Measurements from ENCODE around the gene MET.

The MET gene

DNA sequence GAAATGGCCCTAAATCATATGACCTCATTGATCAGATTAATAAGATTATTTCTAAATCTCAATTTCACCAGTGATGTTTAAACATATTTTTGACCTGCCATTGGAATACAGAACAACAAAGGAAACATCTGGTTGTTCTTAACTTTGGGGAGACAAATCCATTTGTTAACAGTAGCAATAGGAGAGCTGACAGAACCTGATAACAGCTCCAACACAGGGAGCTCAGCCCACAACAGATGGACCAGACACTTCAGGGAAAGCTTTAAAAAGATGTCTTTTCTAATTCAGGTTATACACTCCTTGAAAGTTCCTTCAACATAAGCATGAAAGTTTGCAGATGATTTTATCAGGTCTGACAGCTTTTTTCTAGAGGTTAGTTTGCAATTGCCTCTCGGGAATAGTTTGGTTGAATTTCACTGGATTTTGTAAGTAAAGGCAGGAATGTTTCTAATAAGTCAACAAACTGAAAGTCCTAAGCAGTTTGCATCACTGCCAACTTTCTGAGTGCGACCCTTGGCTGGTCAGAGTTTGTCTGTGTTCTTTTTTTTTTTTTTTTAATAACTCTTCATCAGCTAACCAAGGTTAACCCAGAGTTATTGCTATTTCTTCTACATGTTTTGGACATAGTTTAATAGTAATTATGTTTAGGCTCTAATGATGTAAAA lies 6.5 kb upstream of the MET start:
- Histone ChIP-seq H3K4me1 (ENCODE audit: control insufficient read depth, insufficient read depth, low read length) (no peaks in the 10 kb centered on the region), H3K36me3 (ENCODE audit: insufficient read depth, low read length) (no peaks in the 10 kb centered on the region), H3K27me3 (ENCODE audit: control insufficient read depth, insufficient read depth, low read length) (no peaks in the 10 kb centered on the region), H3K9ac (ENCODE audit: low read depth, low read length) (no peak overlapping the region), H3K4me3 (ENCODE audit: low read length) (no peak overlapping the region), H3K4me2 (ENCODE audit: low read length) (no peak overlapping the region), H3K9me3 (replicated peaks; ENCODE audit: low read length) (no peaks in the 10 kb centered on the region)

DNA sequence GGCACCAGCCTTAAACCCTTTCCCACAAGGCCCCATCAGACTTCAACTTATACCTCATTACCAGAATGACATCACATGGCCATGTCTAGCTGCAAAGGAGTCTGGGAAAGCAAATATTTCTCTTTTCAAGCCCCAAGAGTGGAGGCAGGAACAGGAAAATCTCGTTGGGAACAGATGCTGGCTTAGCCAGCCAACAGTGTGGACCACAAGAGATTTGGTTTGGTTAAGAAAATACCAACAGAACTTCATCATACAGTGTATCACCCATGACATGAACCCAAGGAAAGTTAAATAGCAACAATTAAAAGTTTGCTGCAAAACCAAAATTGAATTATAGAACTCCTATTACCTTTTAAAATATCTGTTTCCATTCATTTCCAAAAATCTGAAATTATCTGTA lies 2.2 kb upstream of the MET start:
- H3K4me2 ChIP-seq (ENCODE audit: low read length) = no peak overlapping the region
- H3K4me3 ChIP-seq (ENCODE audit: low read length) = no peak overlapping the region
- no peaks in the 10 kb centered on the region for H3K36me3 ChIP-seq (ENCODE audit: insufficient read depth, low read length)
- no peaks in the 10 kb centered on the region for H3K27me3 ChIP-seq (ENCODE audit: control insufficient read depth, insufficient read depth, low read length)
- no peak overlapping the region for H3K9ac ChIP-seq (ENCODE audit: low read depth, low read length)
- H3K9me3 ChIP-seq (replicated peaks; ENCODE audit: low read length) = no peaks in the 10 kb centered on the region
- H3K4me1 ChIP-seq (ENCODE audit: control insufficient read depth, insufficient read depth, low read length) = peaks cover 14% of the 10 kb centered on the region

DNA sequence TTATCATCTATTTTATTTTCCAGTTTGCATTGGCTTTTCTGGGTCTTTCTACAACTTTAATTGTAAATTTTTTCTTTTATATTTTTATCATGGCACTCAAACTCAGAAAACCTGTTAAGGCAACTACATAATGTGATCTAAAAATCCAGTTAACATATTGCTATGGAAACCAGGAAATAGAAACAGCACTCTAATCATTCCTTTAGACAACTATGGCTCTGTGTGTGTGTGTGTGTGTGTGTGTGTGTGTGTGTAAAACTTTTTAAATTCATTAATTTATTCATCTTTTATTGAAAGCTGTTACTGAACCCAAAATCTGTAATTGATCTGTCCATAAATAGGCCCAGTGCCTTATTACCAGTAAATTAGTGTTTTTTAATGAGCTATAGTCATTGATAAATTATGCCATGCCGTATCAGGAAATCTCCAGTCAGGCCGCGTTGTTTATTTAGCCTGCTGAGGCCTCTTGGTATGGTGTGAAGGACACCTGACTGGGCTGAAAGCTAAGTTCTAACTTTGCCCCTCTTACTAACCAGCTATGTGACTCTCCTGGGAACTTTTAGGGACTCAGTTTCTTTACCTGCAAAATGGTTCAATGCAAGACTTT lies 1.5 kb upstream of the MET start:
- Histone ChIP-seq H3K4me2 (ENCODE audit: low read length) (no peak overlapping the region), H3K4me1 (ENCODE audit: control insufficient read depth, insufficient read depth, low read length) (peaks cover 21% of the 10 kb centered on the region), H3K27me3 (ENCODE audit: control insufficient read depth, insufficient read depth, low read length) (no peaks in the 10 kb centered on the region), H3K36me3 (ENCODE audit: insufficient read depth, low read length) (no peaks in the 10 kb centered on the region), H3K9ac (ENCODE audit: low read depth, low read length) (no peak overlapping the region), H3K4me3 (ENCODE audit: low read length) (no peak overlapping the region), H3K9me3 (replicated peaks; ENCODE audit: low read length) (no peaks in the 10 kb centered on the region)

DNA sequence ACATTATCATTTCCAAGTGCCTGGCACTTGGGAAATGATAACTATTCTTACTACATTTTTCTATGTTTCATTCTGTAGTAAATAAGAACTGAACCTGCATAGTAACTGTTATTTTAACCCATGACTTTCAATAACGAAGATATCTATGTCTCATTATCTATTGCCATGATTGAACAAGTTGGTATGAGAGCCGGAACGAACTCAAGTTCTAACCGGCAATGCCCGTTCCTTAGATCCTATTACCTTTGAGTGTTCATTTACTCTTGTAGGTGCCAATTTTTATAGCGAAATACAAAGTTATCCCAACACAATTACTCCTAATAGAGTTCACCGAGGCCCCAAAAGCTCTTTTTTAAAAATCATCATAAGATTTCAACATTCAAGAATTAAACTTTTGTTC lies 885 bp upstream of the MET start:
- H3K27me3 ChIP-seq (ENCODE audit: control insufficient read depth, insufficient read depth, low read length) = no peaks in the 10 kb centered on the region
- no peaks in the 10 kb centered on the region for H3K36me3 ChIP-seq (ENCODE audit: insufficient read depth, low read length)
- peaks cover 26% of the 10 kb centered on the region for H3K4me1 ChIP-seq (ENCODE audit: control insufficient read depth, insufficient read depth, low read length)
- H3K4me3 ChIP-seq (ENCODE audit: low read length) = peak overlapping the region; percentile 93
- peak overlapping the region; percentile 91 for H3K4me2 ChIP-seq (ENCODE audit: low read length)
- no peaks in the 10 kb centered on the region for H3K9me3 ChIP-seq (replicated peaks; ENCODE audit: low read length)
- H3K9ac ChIP-seq (ENCODE audit: low read depth, low read length) = peak overlapping the region; percentile 93

DNA sequence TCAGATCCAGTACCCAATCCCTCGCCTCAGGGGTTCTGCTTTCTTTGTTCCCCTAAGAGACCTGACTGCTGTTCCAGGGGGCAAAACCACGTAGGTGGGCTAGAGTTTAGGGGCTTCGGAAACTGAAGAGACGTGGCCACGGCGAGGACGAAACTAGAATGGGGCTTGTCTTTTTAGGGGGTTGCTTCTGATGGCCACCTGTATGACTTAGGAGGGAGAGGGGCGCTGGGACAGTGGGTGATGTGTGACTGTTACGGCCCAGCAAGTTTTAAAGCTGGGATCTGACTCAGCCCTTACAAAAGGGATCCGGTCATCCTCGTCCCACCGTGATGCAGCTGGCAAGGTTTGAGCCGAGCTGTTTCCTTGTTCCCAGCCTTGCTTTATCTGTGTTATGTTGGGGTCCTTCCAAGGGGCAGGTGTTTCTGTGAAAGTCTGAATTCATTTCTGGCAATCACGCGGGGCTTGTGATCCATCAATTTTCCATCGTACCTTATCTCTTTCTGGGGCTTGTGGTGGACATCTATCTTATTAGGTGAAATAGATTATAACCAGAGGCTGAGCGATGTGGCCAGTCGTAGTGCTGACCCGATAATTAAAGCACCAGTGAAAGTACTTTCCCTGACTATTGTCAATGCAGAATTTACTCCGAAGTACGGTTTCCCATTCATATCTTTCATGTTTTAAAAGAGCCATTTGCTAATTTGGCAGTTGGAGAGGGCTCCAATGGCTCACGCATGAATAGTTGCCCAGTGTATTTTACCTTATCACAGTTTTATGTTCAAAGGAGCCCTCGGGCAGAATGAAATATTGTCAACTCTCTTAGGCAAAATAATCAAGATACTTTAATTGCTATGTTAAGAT lies 830 bp downstream of the MET start:
- Histone ChIP-seq H3K36me3 (ENCODE audit: insufficient read depth, low read length) (no peaks in the 10 kb centered on the region), H3K9me3 (replicated peaks; ENCODE audit: low read length) (no peaks in the 10 kb centered on the region), H3K4me1 (ENCODE audit: control insufficient read depth, insufficient read depth, low read length) (peaks cover 42% of the 10 kb centered on the region), H3K4me3 (ENCODE audit: low read length) (peak overlapping the region; percentile 93), H3K4me2 (ENCODE audit: low read length) (peak overlapping the region; percentile 91), H3K27me3 (ENCODE audit: control insufficient read depth, insufficient read depth, low read length) (no peaks in the 10 kb centered on the region), H3K9ac (ENCODE audit: low read depth, low read length) (peak overlapping the region; percentile 93)

DNA sequence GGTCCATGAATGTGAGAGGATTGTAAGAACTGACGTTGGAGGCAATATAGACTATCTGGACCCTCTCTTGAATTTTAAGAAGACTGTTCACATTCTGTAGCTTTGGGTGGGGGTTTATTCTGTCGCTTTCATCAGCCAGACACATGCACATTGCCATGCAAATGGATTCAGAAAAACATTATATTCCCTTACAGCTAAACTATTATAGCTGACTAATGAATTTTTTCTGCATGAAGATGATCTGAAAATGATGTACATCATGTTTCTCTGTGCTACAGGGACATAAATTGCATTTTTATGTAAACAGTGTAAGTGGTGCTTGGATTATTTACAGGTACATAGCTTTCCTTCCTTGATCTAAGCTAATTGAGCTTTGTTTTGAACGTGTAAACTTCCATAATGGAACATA lies 1.5 kb downstream of the MET start:
- H3K4me1 ChIP-seq (ENCODE audit: control insufficient read depth, insufficient read depth, low read length) = peaks cover 45% of the 10 kb centered on the region
- H3K4me2 ChIP-seq (ENCODE audit: low read length) = peak overlapping the region; percentile 91
- H3K27me3 ChIP-seq (ENCODE audit: control insufficient read depth, insufficient read depth, low read length) = no peaks in the 10 kb centered on the region
- peak overlapping the region; percentile 93 for H3K9ac ChIP-seq (ENCODE audit: low read depth, low read length)
- H3K4me3 ChIP-seq (ENCODE audit: low read length) = peak overlapping the region; percentile 93
- no peaks in the 10 kb centered on the region for H3K9me3 ChIP-seq (replicated peaks; ENCODE audit: low read length)
- no peaks in the 10 kb centered on the region for H3K36me3 ChIP-seq (ENCODE audit: insufficient read depth, low read length)

DNA sequence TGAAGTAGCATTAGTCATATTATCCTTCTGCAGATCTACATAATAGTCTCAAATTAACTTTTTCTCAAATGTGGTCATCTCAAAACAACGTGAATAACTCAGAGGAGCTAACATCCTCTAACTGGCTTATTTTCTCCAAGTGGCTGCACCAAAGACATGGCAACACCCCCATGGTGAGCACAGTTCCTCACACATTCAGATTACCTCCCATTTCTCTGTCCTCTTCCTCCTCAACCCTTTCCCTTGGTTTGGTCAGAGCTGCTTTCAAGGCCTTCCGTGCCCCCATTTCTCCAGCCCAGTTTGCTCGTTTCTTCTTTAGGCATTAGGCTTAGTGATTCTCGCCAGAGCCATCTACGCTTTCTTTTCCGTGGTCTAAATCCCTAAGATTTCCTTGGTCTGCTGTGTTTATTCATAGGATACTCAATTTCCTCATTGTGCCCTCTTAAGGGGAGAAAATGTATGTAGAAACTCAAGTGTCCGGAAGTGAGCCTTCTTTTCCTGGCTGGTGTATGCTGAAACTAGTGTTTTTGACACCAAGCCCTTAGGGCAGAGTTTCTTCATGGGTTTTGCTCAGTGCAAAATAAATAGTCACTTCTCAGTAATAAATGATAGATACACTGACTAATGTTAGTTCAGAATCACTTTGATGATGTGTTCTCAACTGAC lies 2.6 kb downstream of the MET start:
- Histone ChIP-seq H3K9me3 (replicated peaks; ENCODE audit: low read length) (no peaks in the 10 kb centered on the region), H3K36me3 (ENCODE audit: insufficient read depth, low read length) (no peaks in the 10 kb centered on the region), H3K4me1 (ENCODE audit: control insufficient read depth, insufficient read depth, low read length) (peaks cover 52% of the 10 kb centered on the region), H3K9ac (ENCODE audit: low read depth, low read length) (peak overlapping the region; percentile 93), H3K4me3 (ENCODE audit: low read length) (peak overlapping the region; percentile 93), H3K4me2 (ENCODE audit: low read length) (peak overlapping the region; percentile 91), H3K27me3 (ENCODE audit: control insufficient read depth, insufficient read depth, low read length) (no peaks in the 10 kb centered on the region)

DNA sequence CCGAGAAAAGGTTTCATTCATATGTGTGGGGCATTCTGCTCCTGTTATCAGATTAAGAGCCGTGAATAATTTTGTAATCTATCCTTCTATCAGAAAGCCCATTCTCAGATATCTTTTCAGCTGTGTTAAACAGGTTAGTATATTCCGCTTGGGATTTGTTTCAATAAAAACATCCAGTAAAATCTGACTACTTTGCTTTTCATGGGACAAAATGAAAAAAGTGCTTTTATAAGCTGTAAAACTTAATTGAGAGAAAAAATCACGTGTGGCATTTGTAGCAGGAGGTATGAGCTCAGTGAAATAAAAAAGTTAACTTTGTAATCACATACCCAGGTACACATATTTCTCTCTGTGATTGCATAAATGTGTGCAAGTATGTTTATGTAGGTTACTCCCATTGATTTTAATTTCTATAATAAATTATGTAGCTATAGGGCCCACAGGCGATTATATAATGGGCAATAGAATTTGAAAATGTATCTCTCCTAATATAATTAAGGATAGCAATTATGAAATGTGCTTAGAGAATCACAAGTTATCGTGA lies 3.9 kb downstream of the MET start:
- Histone ChIP-seq H3K9me3 (replicated peaks; ENCODE audit: low read length) (no peaks in the 10 kb centered on the region), H3K4me3 (ENCODE audit: low read length) (no peak overlapping the region), H3K27me3 (ENCODE audit: control insufficient read depth, insufficient read depth, low read length) (no peaks in the 10 kb centered on the region), H3K9ac (ENCODE audit: low read depth, low read length) (no peak overlapping the region), H3K36me3 (ENCODE audit: insufficient read depth, low read length) (no peaks in the 10 kb centered on the region), H3K4me2 (ENCODE audit: low read length) (peak overlapping the region; percentile 91), H3K4me1 (ENCODE audit: control insufficient read depth, insufficient read depth, low read length) (peaks cover 52% of the 10 kb centered on the region)

DNA sequence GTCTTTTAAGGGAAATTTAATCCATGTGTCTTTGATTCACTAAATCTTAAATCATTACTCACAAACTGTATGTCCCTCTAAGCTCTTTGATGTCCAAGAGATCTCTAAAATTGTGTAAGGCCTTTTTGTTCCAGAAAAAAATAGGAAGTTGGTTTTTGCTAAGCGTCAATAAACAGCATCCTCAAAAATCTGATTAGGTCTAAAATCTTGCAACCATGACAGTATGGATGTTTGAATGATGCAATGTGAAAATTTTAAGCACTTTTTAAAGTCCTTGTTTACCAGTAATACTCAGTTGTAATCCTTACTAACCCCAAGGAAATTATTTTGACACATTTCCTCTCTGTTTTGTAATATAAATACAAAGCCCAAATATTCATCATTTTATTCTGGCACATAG lies 6.8 kb downstream of the MET start:
- no peaks in the 10 kb centered on the region for H3K36me3 ChIP-seq (ENCODE audit: insufficient read depth, low read length)
- no peak overlapping the region for H3K9ac ChIP-seq (ENCODE audit: low read depth, low read length)
- no peaks in the 10 kb centered on the region for H3K27me3 ChIP-seq (ENCODE audit: control insufficient read depth, insufficient read depth, low read length)
- H3K4me1 ChIP-seq (ENCODE audit: control insufficient read depth, insufficient read depth, low read length) = peaks cover 47% of the 10 kb centered on the region
- no peak overlapping the region for H3K4me3 ChIP-seq (ENCODE audit: low read length)
- no peak overlapping the region for H3K4me2 ChIP-seq (ENCODE audit: low read length)
- H3K9me3 ChIP-seq (replicated peaks; ENCODE audit: low read length) = no peaks in the 10 kb centered on the region

DNA sequence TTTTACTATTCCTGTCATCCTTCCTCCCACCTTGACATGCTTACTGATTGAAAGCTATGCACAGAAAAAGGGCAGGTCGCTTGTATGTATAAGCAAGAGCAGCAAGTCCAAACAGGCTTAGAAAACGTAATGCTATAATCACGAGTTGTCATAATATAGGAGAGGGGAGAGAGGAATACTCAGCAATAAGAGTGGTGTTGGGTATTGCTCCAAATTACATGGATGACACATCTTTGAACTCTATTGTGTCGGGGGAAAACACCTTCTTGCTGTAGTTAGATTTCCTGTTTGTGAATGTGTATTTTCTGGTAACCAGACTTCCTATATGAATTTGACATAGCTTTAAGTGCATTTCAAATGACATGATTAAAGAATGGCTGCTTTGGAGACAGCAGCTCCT lies 7.5 kb downstream of the MET start:
- H3K4me1 ChIP-seq (ENCODE audit: control insufficient read depth, insufficient read depth, low read length) = peaks cover 41% of the 10 kb centered on the region

DNA sequence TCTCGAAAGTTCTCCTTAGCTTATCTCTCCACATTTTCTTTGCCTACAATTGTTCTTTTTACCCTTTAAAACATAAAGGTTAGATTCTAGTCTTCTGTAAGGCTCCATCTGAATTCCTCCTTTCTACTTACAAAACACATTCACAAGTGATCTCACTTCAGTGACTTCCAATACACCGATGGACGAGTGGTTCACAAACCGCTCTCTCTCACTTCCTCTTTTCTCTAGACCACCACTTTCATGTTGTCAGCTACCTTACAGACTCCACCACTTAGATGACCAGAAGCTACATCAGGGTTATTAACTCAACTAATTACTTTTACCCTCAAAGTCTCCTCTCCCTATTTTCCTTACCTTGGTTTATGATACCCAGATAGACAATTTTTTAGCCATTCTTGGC lies 11.8 kb downstream of the MET start:
- Histone ChIP-seq H3K4me2 (ENCODE audit: low read length) (no peak overlapping the region), H3K9ac (ENCODE audit: low read depth, low read length) (no peak overlapping the region), H3K4me1 (ENCODE audit: control insufficient read depth, insufficient read depth, low read length) (peaks cover 35% of the 10 kb centered on the region), H3K9me3 (replicated peaks; ENCODE audit: low read length) (no peaks in the 10 kb centered on the region), H3K36me3 (ENCODE audit: insufficient read depth, low read length) (no peaks in the 10 kb centered on the region), H3K27me3 (ENCODE audit: control insufficient read depth, insufficient read depth, low read length) (no peaks in the 10 kb centered on the region), H3K4me3 (ENCODE audit: low read length) (no peak overlapping the region)

More for the DNA sequence above, 7.5 kb downstream of the MET start:
- Histone ChIP-seq H3K9ac (ENCODE audit: low read depth, low read length) (no peak overlapping the region), H3K36me3 (ENCODE audit: insufficient read depth, low read length) (no peaks in the 10 kb centered on the region), H3K4me2 (ENCODE audit: low read length) (no peak overlapping the region), H3K27me3 (ENCODE audit: control insufficient read depth, insufficient read depth, low read length) (no peaks in the 10 kb centered on the region), H3K9me3 (replicated peaks; ENCODE audit: low read length) (no peaks in the 10 kb centered on the region), H3K4me3 (ENCODE audit: low read length) (no peak overlapping the region)

All from skeletal muscle satellite cell (primary cell).